GM19099 (cell line): ENCODE results near the gene P4HB.

Source experiments
- POLR2A ChIP-seq: IDR thresholded peaks from 3 replicates; pipeline ENCODE4 v1.6.1; 2011; ENCODE audit warnings: low read depth; ENCODE audit not compliant: insufficient read length; ENCODE audit errors: extremely low read depth

Gene P4HB

DNA sequence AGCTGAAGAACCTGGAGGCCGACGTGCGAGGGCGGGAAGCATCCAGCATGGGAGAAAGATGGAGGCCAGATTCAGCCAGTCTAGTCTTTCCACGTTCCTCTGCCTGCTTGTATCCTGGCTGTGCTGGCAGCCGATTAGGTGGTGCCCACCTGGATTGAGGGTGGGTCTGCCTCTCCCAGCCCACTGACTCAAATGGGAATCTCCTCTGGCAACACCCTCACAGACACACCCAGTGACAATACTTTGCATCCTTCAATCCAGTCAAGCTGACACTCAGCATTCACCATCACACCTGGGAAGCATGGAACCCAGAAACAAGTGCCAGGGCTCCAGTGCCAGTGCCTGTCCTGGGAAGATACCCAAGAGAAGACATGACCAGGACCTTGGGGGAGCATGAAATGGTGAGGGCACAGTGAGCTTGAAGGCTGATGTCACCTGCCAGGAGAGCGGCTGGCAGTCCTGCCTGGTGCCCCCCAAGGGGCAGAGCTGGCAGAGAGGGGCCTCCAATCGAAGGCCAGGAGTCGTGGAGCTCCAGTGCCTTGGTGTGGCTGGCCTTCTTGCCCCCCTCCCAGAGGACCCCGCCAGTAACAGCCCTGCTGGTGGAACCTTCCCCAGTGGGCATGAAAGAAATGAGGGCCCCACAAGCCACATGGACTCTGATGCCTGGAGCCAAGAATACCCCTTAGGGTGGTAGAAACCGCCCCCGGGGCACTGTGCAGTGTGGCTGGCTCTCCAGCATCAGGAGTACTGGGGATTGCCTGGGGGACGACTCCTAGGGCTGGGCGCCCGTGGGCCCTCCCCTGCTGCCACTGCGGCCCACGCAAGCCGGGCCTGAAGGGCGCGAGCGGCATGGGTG, 41.1 kb upstream of the P4HB start:
- no peak for TF ChIP-seq POLR2A

DNA sequence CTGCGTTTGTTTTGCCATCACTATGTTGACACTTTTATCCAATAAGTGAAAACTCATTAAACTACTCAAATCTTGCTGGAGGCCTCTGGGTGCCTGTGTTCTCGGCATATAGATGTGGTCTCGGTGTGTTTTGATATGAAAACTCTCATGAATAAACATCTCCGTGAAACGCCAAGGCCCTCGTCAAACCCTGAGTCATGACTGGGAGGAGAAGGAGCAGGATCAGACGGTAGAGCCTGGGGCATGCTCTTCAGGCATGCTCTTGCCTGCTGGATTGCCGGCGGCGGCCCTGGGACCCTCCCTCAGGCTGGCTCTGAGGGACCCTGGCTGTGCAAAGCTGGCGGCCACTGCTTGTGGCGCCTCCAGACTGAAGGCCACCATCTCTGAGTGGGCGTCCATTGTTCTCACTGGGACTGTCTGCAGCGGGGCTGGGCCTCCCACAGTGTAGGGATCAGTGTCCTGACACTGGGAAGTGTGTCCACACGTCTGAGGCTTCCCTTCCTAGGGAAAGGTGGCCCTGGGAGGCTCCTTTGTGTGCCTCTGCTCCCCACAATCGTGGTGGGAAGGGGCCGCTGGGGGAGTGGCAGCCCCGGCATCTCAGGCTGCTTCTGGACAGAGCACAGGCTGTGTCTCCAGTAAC, 40.0 kb upstream of the P4HB start:
- TF ChIP-seq POLR2A, result no peak

DNA sequence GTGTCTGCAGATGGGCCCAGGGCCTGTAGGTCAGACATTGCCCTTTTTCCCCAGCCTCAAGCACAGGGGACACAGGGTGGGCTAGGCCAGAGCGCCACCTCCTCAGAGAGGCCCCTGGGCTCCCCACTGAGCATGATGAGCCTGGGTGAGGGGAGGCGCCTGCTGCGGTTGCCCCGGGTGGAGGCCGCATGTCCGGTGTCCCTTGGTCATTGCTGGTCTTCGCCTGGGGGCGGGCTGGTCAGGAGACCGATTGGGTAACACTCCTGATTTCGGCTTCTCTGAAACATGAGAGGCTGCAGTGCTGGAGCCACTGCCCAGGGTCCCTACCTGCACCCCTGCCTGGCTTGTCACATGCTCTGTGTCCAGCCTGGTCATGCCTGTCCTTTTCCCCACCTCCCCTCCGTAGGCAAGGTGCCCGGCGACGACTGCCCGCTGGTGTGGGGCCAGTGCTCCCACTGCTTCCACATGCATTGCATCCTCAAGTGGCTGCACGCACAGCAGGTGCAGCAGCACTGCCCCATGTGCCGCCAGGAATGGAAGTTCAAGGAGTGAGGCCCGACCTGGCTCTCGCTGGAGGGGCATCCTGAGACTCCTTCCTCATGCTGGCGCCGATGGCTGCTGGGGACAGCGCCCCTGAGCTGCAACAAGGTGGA, 39.3 kb upstream of the P4HB start:
- TF ChIP-seq POLR2A, result no peak

DNA sequence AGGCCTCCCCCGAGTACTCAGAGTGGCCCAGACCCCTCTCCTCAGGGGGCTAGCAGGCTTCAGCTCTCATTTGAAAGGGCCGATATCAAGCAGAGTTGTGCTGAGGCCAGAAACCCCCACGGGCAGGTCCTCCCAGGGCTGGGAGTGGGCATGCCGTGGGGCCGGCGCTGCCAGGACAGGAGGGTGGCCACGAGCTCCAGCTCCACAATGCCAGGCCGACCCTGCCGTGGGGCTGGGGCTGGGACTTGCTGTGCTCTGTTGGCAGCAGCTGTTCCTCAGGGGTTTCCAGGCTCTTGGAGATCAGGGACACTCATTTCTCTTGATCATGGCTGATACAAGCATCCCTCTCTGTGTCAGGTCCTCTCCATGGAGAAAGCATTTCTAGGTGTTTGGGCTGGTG, 38.5 kb upstream of the P4HB start:
- TF ChIP-seq POLR2A, result no peak

DNA sequence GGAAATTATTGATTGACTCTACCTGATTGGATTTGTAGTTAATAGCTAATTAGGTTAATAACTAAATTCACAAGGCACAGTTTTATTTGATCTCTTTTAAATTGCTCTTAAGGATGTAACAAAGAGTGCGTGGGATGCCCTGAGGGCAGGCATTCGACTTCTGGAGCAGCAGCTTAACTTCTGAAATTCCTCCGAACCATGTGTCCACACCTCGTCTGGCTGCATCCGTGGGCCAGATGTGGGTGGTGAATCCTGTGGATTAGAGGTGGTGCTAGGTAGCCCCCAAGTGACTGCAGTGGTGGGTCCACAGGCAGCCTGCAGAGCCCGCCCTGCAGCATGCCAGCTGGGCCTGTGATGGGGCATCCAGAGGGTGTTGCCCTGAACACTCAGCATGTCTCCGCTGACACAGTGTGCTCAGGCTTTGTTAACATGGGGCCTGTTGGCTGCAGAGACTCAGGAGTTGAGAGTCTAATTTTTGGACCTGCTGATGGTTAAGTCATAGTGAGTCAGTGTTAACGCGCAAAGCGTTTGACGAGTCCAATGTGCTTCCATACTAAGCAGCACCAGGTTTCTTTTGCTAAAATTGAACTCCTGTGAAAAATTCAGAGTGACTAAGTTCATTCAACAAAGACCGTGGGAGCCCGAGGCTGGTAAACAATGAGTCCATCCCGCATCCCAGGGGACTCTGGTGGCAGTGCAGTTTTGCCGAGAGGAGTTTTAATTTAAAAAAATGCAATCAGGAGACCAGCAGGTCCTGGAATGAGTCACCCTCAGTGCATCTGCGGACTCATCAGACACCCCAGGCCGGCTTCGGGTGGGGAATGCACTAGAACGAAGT, 37.9 kb upstream of the P4HB start:
- no peak for TF ChIP-seq POLR2A

DNA sequence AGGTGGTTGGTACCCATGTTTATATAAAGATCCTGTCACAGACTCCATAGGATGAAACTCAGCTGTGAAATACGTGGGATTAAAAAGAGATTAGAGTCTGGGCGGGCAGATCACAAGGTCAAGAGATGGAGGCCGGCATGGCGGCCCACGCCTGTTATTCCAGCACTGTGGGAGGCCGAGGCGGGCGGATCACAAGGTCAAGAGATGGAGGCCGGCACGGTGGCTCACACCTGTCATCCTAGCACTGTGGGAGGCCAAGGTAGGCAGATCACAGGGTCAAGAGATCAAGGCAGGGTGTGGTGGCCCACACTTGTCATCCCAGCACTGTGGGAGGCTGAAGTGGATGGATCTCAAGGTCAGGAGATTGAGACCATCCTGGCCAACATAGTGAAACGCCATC, 35.1 kb upstream of the P4HB start:
- no peak for TF ChIP-seq POLR2A

DNA sequence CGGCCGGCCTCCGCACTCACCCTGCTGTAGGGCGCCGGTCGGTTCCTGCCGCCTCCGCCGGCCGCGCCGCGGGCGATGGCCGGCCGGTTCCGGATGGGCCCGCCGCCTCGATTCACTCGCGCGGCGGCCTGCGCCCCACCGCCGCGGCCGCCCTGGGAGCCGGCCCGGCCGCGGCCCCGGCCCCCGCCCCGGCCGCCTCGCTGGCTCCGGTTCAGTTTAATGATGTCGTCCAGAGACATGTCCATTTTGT, 30.9 kb upstream of the P4HB start:
- TF ChIP-seq POLR2A, result no peak

DNA sequence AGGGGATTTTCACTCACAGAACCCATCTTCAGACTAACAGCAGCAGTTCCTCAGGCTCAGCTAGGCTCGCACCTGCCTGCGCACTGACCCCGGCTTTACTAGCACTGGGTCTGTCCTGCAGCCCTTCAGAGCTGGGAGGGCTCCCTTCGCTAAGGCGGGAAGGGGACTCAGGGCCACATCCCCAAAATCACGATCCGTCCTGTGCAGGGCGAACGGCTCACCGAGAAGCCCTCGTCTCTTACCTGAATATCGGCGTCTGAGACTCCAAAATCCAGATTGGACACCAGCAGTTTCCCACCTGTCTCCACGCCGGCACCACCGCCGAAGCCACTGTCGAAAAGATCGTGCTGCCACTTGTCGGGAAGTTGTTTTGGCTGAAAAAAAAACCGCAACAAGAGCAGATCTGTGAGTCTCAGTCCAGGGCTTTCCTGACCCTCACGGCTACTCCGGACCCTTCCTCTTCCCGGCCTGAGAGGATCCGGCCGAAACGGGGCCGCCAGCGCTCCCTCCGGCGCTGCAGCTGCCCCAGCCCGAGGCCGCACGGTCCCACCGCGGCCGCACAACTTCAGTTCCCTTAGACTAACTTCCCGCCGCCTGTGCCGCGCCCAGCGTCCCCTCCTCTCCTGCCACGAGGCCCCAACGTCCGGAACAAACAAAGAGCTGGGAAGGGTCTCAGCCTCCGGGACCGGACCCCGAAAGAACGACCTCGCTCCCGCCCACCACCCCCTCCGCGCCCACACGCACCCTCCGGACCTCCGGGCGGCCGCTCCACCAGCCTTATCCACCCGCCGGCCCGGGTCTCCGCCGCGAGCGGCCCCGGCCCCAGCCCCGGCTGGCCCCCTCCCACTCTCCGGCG, 30.3 kb upstream of the P4HB start:
- no peak for TF ChIP-seq POLR2A

DNA sequence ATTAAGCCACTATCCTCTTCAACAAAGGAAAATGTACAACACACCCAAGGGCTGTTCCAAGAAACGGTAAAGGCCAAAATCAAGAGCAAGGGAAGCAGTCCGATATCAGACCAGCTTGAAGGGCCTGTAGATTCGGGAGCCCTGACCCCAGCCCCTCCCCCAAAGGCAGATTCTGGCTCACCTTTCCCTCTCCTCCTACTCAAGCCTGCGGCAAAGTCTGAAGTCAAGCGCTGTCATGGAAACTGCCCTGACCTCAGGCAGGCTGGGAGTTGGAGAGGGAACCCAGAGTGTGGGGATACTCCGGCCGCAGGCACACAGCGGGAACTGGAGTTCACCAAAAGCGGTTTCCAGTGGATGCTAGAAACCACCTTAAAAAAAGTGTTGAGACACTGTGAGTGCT, 29.3 kb upstream of the P4HB start:
- TF ChIP-seq POLR2A, result no peak

DNA sequence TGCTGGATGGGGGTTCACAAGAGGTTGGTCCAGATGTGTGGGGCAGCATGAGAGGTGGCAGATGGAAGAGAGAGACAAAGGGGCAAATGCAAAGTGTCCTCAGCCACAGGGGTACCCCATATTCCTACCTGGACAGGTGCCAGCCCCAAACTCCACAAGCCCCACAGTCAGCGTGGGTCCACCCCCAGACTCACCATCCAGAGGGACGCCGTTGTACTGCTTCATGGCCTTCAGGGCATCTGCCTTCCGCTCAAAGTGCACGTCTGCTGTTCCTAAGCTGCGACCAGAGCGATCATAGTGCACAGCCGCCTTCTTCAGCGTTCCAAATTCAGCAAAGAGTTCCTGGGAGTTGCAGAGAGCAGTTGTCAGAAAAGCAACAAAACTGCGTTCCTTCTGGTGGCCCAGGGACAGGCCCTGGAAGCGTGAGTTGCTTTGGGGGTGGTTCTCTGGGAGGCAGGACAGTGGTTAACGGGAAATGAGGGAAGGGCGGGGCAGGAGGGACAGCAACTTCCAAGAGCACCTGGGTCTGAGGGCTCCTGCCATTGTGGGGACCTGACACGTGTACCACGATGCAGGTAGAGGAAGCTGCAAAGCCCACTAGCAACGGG, 28.8 kb upstream of the P4HB start:
- no peak for TF ChIP-seq POLR2A

DNA sequence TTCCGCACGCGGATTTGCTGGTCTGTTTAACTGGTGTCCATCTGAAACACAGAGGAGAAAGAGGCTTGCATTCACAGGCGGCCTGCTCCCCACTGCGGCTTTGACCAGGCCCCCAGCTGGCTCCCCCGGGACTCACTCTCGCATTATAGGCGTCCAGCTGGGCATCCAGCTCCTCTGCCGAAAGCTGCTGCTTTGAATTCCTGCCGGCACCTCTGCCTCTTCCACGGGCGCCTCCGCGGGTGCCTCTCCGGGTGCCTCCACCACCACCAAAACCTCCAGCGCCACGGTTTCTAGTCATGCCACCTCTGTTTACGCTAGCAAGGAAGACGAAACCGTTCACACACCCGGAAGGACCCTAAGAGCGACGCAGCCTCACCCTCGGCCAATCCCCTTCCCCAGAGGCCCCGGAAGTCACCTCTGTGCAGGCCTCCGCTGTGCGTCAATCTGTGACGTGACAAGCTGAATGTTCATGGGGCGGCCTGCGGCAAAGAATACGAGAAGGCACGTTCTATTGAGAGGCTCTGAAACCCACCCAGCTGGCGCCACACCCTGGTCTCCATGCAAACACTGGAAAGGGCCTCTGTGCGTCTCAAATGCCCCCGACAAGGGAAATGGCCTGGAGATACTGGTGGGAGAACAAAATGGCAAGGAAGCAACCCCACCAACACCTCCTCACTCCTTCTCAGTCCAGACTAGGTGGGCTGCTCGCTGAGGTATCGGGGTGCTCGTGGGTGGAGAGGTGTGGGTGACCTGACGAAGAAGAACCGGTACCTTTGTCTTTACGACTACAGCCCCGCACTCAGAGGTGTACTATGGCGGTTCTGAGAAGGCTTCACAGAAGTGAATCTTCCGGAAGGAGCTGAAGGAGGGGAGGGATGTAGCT, 28.0 kb upstream of the P4HB start:
- TF ChIP-seq POLR2A, result no peak

DNA sequence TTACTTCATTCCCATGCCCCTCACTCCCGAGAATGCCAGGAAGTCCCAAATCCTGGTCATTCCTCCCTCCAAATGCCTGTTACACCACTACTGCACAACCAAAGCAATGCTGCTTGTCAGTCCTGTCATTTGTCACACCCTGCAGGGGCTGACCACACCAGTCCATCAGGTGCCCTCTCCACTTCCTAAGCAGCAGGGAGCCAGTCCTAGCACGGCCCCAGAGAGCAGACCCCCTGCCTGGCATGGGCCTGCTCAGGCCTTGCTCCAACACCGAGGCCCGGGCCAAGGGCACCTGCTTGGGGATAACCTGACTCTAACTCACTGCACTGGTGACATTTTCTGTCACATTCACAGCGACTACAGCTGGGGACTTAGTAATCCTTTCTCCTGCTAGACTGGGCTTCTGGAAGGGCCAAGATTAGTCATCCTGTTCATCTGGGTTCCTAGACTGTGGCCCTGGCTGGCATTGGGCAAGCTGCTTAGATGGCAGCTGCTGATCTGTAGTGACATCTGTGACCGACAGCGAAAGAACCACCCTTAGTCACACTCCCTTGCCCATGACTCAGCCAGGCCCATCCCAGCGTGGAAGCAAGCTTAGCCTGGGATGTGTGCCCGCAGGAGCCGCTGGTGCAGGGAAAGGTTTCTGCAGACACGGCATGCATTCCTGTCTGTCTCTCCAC, 25.7 kb upstream of the P4HB start:
- no peak for TF ChIP-seq POLR2A

DNA sequence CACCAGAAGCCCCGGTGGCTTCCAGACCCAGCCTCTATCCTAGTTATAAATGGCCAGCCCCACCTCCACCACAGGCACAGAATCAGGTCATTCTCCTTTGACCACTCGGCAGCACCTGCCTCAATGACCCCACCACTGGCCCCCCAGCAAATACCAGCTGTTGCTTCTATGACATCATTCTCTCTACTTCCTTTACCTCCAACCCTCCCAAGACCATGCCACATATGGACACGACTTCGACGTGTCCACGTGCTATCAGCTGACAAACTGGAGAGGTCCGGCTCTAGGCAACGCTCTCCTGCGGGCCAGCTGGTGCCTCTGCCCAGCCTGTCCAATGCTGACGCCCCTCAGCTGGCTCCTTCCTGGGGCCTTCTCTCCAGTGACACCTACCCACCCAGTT, 25.1 kb upstream of the P4HB start:
- no peak for TF ChIP-seq POLR2A

DNA sequence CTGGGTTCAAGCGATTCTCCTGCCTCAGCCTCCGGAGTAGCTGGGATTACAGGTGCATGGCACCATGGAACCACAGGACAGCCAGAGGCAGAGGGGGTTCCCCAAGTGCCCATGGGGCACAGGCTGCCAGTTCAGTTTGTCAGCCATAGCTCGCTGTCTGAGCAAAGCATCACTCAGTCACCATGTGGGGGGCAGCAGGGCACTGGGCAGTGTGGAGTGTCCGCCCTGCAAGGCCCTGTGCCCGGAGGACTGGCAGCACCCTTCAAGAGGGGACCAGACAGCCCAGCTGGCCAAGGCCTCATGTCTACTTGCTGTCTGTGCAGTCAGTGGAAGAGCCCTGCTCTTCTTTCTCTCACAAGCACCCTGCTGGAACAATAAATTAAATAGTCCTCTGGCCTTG, 24.6 kb upstream of the P4HB start:
- no peak for TF ChIP-seq POLR2A
